Fibroblast of villous mesenchyme (primary cell): ENCODE results near the gene ABCB10. TPM values are rescaled to one million over a fixed set of nuclear protein-coding genes. Genes with fewer than 3 reads are reported as not detected.
A peak's percentile ranks its signal among the peaks of the same experiment; 100 is the strongest.

Source experiments
- DNase-seq: peaks from one replicate; pipeline ENCODE4 v3.0.0-alpha.2; 2010; ENCODE audit warnings: low read depth
- H3K4me3 ChIP-seq: 2 replicates; pipeline ENCODE4 v1.5.1; 2011; ENCODE audit warnings: low read depth, mild to moderate bottlenecking, low read length
- total RNA-seq: library from RNA; depleted of rRNA; stranded (reverse); fragments of >200 nt; gene quantifications from 2 replicates; pipeline ENCODE4 v1.2.3, GENCODE V29; 2012
- TF ChIP-seq, protein P1 (sequence below): IDR thresholded peaks from 2 replicates; pipeline ENCODE4 v1.5.1; 2012; ENCODE audit warnings: low read depth, mild to moderate bottlenecking, low read length; ENCODE audit not compliant: insufficient read depth

The ABCB10 gene
- total RNA-seq, 1 donor = 18.1 TPM

- TF ChIP-seq, protein P1, sequence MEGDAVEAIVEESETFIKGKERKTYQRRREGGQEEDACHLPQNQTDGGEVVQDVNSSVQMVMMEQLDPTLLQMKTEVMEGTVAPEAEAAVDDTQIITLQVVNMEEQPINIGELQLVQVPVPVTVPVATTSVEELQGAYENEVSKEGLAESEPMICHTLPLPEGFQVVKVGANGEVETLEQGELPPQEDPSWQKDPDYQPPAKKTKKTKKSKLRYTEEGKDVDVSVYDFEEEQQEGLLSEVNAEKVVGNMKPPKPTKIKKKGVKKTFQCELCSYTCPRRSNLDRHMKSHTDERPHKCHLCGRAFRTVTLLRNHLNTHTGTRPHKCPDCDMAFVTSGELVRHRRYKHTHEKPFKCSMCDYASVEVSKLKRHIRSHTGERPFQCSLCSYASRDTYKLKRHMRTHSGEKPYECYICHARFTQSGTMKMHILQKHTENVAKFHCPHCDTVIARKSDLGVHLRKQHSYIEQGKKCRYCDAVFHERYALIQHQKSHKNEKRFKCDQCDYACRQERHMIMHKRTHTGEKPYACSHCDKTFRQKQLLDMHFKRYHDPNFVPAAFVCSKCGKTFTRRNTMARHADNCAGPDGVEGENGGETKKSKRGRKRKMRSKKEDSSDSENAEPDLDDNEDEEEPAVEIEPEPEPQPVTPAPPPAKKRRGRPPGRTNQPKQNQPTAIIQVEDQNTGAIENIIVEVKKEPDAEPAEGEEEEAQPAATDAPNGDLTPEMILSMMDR = no peak
- no peak for DNase-seq
- H3K4me3 ChIP-seq = no peak overlapping the region
Measured at GRCh38 chr1:229582011-229582694, 23.6 kb upstream of the ABCB10 start.

DNA sequence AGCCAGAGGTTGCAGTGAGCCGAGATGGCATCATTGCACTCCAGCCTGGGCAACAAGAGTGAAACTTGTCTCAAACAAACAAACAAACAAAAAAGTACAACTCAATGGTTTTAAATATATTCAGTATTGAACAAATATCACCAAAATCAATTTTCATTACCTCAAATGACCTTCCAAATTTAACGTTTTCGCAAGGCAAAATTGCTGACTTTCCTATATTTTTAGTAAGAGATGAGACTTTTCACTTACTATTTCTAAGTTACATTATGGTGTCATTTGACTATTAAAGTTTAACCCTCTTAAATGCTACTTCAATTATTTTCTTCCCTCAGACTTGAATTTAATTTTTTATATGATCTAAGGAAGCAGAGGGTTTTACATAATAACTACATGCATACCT is 23.0 kb upstream of the ABCB10 start:
- H3K4me3 ChIP-seq = no peak overlapping the region
- no peak for DNase-seq
- TF ChIP-seq, protein P1 = no peak

DNA sequence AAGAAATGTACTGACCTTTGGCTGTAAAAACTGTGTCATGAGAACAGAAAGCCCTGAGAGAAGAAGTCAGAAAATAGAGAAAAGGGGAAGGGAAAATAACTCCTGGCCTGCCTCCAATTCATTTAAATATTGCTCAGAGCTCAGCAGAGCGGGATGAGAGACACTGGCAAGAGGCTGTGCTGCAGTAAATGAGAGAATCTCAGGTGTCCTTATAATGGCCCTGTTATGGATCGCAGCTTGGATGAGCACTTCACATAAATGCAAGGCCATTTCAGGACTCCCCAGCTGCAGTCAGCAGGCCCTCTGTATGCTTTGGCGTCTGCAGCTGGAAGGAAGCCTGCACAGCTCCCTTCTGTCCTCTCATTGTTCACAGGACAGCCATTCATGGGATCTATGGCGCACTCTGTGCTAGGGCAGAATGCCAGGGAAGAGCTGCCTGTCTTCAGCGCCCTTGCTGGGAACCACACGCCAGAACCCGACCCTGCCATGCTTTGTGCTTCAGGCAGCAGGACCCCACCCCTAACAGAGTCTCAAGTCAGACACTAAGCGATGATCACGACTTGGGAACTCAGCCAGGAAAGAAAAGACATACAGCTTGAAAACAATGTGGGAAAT is 20.7 kb upstream of the ABCB10 start:
- no peak overlapping the region for H3K4me3 ChIP-seq
- TF ChIP-seq, protein P1 = no peak
- peak; percentile 22 for DNase-seq

- no peak overlapping the region for H3K4me3 ChIP-seq
- TF ChIP-seq, protein P1 = no peak
- DNase-seq = no peak
Measured at GRCh38 chr1:229578168-229579058, 19.9 kb upstream of the ABCB10 start.

- TF ChIP-seq, protein P1 = no peak
- DNase-seq = no peak
- no peak overlapping the region for H3K4me3 ChIP-seq
Measured at GRCh38 chr1:229574679-229575442, 16.4 kb upstream of the ABCB10 start.

- H3K4me3 ChIP-seq = no peak overlapping the region
- TF ChIP-seq, protein P1 = no peak
- no peak for DNase-seq
Measured at GRCh38 chr1:229572286-229572685, 13.8 kb upstream of the ABCB10 start.
